Measurements from ENCODE around the gene GRIN2A. TPM values are rescaled to one million over a fixed set of nuclear protein-coding genes. Genes with fewer than 3 reads are reported as not detected.

GRIN2A gene
- total RNA-seq, 1 donor from 2014 or later, result 0.52 TPM

DNA sequence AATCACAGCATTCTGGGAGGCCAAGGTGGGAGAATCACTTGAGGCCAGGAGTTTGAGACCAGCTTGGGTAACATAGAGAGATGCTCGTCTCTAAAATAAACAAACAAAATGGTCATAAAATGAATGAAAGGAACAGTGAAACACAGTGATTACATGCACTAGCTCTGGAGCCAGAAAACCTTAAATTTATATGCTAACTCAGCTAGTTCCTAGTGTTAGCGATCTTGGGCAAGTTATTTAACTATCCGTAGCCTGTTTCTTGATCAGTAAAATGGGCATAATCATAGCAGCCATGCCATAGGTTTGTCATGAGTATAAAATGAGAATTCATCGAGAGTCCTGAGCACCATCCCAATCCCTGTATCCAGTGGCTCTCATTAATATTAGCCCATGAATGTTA is 271.0 kb downstream of the GRIN2A start:
- H3K9me3 ChIP-seq (ENCODE audit: control insufficient read depth in 3 of 3, low read length in 3 of 3), result no peaks in the 10 kb centered on the region
- H3K4me3 ChIP-seq (ENCODE audit: low read length in 3 of 3), result no peak overlapping the region
- no peaks in the 10 kb centered on the region for H3K4me1 ChIP-seq (ENCODE audit: control insufficient read depth in 3 of 3, insufficient read depth in 3 of 3, low read length in 3 of 3)
- no peak overlapping the region for H3K27ac ChIP-seq (ENCODE audit: low read depth, low read length)
- no peaks in the 10 kb centered on the region for H3K27me3 ChIP-seq (ENCODE audit: control insufficient read depth in 3 of 3, insufficient read depth in 3 of 3, low read length in 3 of 3)
- no peaks in the 10 kb centered on the region for H3K36me3 ChIP-seq (ENCODE audit: control insufficient read depth in 3 of 3, insufficient read depth in 3 of 3, low read length in 3 of 3)
- no peak overlapping the region for H3K9ac ChIP-seq (ENCODE audit: low read depth in 1 of 3, low read length in 3 of 3)

DNA sequence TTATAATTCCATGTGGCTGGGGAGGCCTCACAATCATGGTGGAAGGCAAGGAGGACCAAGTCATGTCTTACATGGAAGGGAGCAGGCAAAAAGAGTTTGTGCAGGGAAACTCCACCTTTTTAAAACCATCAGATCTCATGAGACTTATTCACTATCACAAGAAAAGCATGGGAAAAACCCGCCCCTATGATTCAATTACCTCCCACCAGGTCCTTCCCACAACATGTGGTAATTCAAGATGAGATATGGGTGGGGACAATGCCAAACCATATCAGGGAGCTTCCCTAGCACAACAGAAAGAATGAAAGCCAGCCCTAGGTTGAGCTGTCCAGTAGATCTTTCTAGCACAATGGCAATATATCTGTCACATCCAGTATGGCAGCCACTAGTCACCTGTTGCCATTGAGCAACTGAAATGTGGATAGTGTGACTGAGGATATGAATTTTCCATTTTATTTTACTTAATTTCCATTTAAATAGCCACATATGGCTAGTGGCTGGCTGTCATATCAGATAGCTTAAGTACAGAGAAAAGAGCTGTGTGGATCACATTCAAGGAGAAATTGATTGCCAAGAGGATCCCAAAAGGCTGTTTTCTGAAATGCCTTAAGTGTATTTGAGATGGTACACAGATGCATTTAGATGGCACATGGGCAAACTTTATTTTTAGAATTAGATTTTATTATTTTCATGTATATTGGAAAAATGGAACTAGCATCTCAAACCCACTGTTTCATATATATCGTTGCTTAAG is 273.0 kb downstream of the GRIN2A start:
- Histone ChIP-seq H3K27ac (ENCODE audit: low read depth, low read length) (no peak overlapping the region), H3K36me3 (ENCODE audit: control insufficient read depth in 3 of 3, insufficient read depth in 3 of 3, low read length in 3 of 3) (no peaks in the 10 kb centered on the region), H3K4me1 (ENCODE audit: control insufficient read depth in 3 of 3, insufficient read depth in 3 of 3, low read length in 3 of 3) (no peaks in the 10 kb centered on the region), H3K9ac (ENCODE audit: low read depth in 1 of 3, low read length in 3 of 3) (no peak overlapping the region), H3K9me3 (ENCODE audit: control insufficient read depth in 3 of 3, low read length in 3 of 3) (no peaks in the 10 kb centered on the region), H3K27me3 (ENCODE audit: control insufficient read depth in 3 of 3, insufficient read depth in 3 of 3, low read length in 3 of 3) (no peaks in the 10 kb centered on the region), H3K4me3 (ENCODE audit: low read length in 3 of 3) (no peak overlapping the region)

DNA sequence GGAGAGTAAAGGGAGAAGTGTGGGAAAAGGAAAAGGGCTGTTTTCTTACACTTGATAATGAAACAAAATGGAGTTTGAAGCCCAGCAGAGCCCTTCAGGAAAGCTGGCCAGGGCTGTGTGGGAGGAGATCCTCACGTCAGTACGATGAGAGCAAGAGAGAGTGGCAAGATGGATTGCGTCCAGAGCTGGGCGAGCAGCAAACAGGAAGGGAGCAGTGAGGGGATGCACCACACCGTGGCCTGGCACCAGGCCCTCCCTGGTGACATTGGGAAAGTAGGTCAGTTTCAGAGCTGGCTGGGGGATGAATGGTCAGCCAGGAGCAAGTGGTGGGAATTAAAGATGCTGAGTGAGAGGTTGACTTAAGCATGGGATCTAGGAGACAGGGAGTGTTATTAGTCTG is 273.6 kb downstream of the GRIN2A start:
- Histone ChIP-seq H3K27me3 (ENCODE audit: control insufficient read depth in 3 of 3, insufficient read depth in 3 of 3, low read length in 3 of 3) (no peaks in the 10 kb centered on the region), H3K9ac (ENCODE audit: low read depth in 1 of 3, low read length in 3 of 3) (no peak overlapping the region), H3K4me3 (ENCODE audit: low read length in 3 of 3) (no peak overlapping the region), H3K4me1 (ENCODE audit: control insufficient read depth in 3 of 3, insufficient read depth in 3 of 3, low read length in 3 of 3) (no peaks in the 10 kb centered on the region), H3K9me3 (ENCODE audit: control insufficient read depth in 3 of 3, low read length in 3 of 3) (no peaks in the 10 kb centered on the region), H3K27ac (ENCODE audit: low read depth, low read length) (no peak overlapping the region), H3K36me3 (ENCODE audit: control insufficient read depth in 3 of 3, insufficient read depth in 3 of 3, low read length in 3 of 3) (no peaks in the 10 kb centered on the region)

DNA sequence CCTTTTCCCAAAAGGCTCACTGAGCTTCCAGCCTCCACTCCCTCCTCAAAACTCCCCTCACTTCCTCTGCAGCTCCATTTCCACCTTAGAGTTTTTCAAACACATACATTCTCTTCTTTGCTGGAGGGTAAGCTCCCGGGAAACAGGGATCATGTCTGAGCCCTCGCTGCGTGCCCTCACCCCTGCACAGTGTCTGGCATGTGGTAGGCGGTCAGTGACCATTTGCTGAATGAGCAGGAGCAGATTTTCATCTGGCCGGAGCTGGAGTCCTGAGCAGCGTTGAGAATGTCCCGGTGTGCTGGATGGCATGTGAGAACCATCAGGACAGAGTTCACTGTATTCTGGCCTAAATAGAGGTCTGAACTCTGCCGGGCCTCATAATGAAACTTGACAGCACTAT is 274.5 kb downstream of the GRIN2A start:
- Histone ChIP-seq H3K4me3 (ENCODE audit: low read length in 3 of 3) (no peak overlapping the region), H3K9ac (ENCODE audit: low read depth in 1 of 3, low read length in 3 of 3) (no peak overlapping the region), H3K9me3 (ENCODE audit: control insufficient read depth in 3 of 3, low read length in 3 of 3) (no peaks in the 10 kb centered on the region), H3K27ac (ENCODE audit: low read depth, low read length) (no peak overlapping the region), H3K36me3 (ENCODE audit: control insufficient read depth in 3 of 3, insufficient read depth in 3 of 3, low read length in 3 of 3) (no peaks in the 10 kb centered on the region), H3K27me3 (ENCODE audit: control insufficient read depth in 3 of 3, insufficient read depth in 3 of 3, low read length in 3 of 3) (no peaks in the 10 kb centered on the region), H3K4me1 (ENCODE audit: control insufficient read depth in 3 of 3, insufficient read depth in 3 of 3, low read length in 3 of 3) (no peaks in the 10 kb centered on the region)

DNA sequence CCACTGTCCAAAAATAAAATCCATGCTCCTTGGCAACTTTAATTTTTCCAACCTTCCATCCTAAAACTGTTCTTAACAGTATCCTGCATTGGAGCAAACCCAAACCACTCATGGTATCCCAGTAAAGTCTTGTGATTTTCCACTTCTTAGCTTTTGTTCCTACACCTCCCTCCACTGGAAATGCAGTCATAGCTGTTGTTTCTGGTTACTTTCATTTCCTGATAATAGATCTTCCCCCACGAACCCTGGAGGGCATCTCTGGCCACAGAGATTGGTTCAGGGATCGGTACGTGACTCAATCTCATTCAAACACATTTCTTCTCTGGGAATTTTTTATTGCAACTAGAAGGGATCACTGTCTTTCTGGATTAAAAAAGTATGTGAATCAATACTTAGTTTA is 276.0 kb downstream of the GRIN2A start:
- H3K27me3 ChIP-seq (ENCODE audit: control insufficient read depth in 3 of 3, insufficient read depth in 3 of 3, low read length in 3 of 3), result no peaks in the 10 kb centered on the region
- H3K36me3 ChIP-seq (ENCODE audit: control insufficient read depth in 3 of 3, insufficient read depth in 3 of 3, low read length in 3 of 3), result no peaks in the 10 kb centered on the region
- no peak overlapping the region for H3K4me3 ChIP-seq (ENCODE audit: low read length in 3 of 3)
- peaks cover 0 to 2% (median 0%) of the 10 kb centered on the region in 3 donors for H3K9me3 ChIP-seq (ENCODE audit: control insufficient read depth in 3 of 3, low read length in 3 of 3)
- H3K4me1 ChIP-seq (ENCODE audit: control insufficient read depth in 3 of 3, insufficient read depth in 3 of 3, low read length in 3 of 3), result no peaks in the 10 kb centered on the region
- no peak overlapping the region for H3K27ac ChIP-seq (ENCODE audit: low read depth, low read length)
- no peak overlapping the region for H3K9ac ChIP-seq (ENCODE audit: low read depth in 1 of 3, low read length in 3 of 3)

DNA sequence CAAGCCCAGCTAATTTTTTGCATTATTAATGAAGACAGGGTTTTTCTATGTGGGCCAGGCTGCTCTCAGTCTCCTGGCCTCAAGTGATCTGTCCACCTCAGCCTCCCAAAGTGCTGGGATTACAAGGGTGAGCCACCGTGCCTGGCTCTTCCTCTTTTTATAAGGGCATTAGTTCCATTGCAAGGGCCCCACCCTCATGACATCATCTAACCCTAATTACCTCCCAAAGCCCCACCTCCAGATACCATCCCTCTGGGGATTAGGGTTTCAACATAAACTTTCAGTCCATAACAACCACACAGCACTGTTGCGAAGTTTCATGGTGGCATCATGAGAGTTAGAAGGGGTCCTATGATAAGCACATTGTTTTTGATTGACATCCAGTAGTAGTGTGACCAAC is 277.7 kb downstream of the GRIN2A start:
- Histone ChIP-seq H3K9ac (ENCODE audit: low read depth in 1 of 3, low read length in 3 of 3) (no peak overlapping the region), H3K27me3 (ENCODE audit: control insufficient read depth in 3 of 3, insufficient read depth in 3 of 3, low read length in 3 of 3) (no peaks in the 10 kb centered on the region), H3K27ac (ENCODE audit: low read depth, low read length) (no peak overlapping the region), H3K4me3 (ENCODE audit: low read length in 3 of 3) (no peak overlapping the region), H3K9me3 (ENCODE audit: control insufficient read depth in 3 of 3, low read length in 3 of 3) (peaks cover 0 to 2% (median 0%) of the 10 kb centered on the region in 3 donors), H3K4me1 (ENCODE audit: control insufficient read depth in 3 of 3, insufficient read depth in 3 of 3, low read length in 3 of 3) (no peaks in the 10 kb centered on the region), H3K36me3 (ENCODE audit: control insufficient read depth in 3 of 3, insufficient read depth in 3 of 3, low read length in 3 of 3) (no peaks in the 10 kb centered on the region)

DNA sequence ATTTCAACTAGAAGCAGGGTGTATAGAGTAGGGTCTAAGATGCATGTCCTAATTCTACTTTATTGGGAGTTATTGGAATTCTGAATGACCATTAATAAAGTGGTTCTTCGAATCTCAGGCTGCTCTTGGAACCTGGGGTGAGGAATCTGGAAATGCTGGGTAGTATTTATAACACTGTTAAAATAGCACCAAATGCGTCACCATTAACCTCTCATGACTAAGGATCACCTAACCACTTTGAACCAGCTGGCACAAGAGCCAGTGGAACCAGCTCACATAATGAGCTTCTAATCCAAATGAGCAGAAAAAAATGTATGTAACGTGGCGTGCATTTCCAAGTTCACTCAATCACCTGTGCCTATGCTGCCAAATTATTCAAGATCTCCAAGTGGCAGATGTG is 281.7 kb downstream of the GRIN2A start:
- no peak overlapping the region for H3K27ac ChIP-seq (ENCODE audit: low read depth, low read length)
- H3K4me1 ChIP-seq (ENCODE audit: control insufficient read depth in 3 of 3, insufficient read depth in 3 of 3, low read length in 3 of 3), result no peaks in the 10 kb centered on the region
- H3K36me3 ChIP-seq (ENCODE audit: control insufficient read depth in 3 of 3, insufficient read depth in 3 of 3, low read length in 3 of 3), result no peaks in the 10 kb centered on the region
- H3K9me3 ChIP-seq (ENCODE audit: control insufficient read depth in 3 of 3, low read length in 3 of 3), result peaks cover 0 to 2% (median 0%) of the 10 kb centered on the region in 3 donors
- H3K4me3 ChIP-seq (ENCODE audit: low read length in 3 of 3), result no peak overlapping the region
- H3K27me3 ChIP-seq (ENCODE audit: control insufficient read depth in 3 of 3, insufficient read depth in 3 of 3, low read length in 3 of 3), result no peaks in the 10 kb centered on the region
- no peak overlapping the region for H3K9ac ChIP-seq (ENCODE audit: low read depth in 1 of 3, low read length in 3 of 3)

DNA sequence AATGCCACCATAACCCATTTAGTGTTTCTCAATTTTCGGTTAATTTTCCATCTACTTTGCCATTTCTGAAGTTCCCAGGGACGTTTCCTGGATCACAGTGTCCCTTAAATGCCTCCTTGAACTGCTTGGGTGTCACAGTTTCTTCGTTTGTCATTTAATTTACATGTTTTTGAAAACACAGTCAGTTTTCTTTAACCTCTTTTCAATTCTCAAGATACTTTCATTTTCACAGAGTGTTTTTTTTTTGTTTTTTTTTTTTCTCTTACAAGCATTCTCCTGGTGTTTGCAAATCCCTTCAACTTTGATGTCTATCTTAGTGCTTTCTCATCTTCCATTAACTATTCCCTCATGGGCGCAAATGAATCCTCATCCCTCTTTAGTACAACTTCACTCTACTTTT is 283.7 kb downstream of the GRIN2A start:
- H3K9ac ChIP-seq (ENCODE audit: low read depth in 1 of 3, low read length in 3 of 3), result no peak overlapping the region
- no peaks in the 10 kb centered on the region for H3K4me1 ChIP-seq (ENCODE audit: control insufficient read depth in 3 of 3, insufficient read depth in 3 of 3, low read length in 3 of 3)
- no peaks in the 10 kb centered on the region for H3K27me3 ChIP-seq (ENCODE audit: control insufficient read depth in 3 of 3, insufficient read depth in 3 of 3, low read length in 3 of 3)
- H3K4me3 ChIP-seq (ENCODE audit: low read length in 3 of 3), result no peak overlapping the region
- H3K36me3 ChIP-seq (ENCODE audit: control insufficient read depth in 3 of 3, insufficient read depth in 3 of 3, low read length in 3 of 3), result no peaks in the 10 kb centered on the region
- no peak overlapping the region for H3K27ac ChIP-seq (ENCODE audit: low read depth, low read length)
- H3K9me3 ChIP-seq (ENCODE audit: control insufficient read depth in 3 of 3, low read length in 3 of 3), result peaks cover 0 to 2% (median 0%) of the 10 kb centered on the region in 3 donors

DNA sequence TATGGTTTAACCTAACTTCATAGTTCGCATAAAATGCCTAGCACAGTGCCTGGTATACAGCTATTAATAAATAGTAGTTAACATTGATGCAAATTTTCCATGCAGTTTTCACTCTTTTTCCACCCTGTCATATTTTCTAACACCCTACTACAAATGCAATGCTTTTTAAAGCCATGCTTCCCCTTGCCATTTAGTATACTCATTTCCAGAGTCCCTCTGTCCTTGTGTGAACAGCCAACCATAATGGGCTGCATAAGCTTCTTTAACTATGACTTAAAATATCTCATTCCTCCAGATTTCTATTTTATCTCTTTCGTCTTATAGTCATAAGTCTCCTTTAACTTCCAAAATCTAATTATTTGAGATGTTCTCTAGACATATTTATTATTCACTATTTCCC is 284.1 kb downstream of the GRIN2A start:
- Histone ChIP-seq H3K4me3 (ENCODE audit: low read length in 3 of 3) (no peak overlapping the region), H3K27me3 (ENCODE audit: control insufficient read depth in 3 of 3, insufficient read depth in 3 of 3, low read length in 3 of 3) (no peaks in the 10 kb centered on the region), H3K4me1 (ENCODE audit: control insufficient read depth in 3 of 3, insufficient read depth in 3 of 3, low read length in 3 of 3) (no peaks in the 10 kb centered on the region), H3K9me3 (ENCODE audit: control insufficient read depth in 3 of 3, low read length in 3 of 3) (peaks cover 0 to 2% (median 0%) of the 10 kb centered on the region in 3 donors), H3K9ac (ENCODE audit: low read depth in 1 of 3, low read length in 3 of 3) (no peak overlapping the region), H3K36me3 (ENCODE audit: control insufficient read depth in 3 of 3, insufficient read depth in 3 of 3, low read length in 3 of 3) (no peaks in the 10 kb centered on the region), H3K27ac (ENCODE audit: low read depth, low read length) (no peak overlapping the region)

DNA sequence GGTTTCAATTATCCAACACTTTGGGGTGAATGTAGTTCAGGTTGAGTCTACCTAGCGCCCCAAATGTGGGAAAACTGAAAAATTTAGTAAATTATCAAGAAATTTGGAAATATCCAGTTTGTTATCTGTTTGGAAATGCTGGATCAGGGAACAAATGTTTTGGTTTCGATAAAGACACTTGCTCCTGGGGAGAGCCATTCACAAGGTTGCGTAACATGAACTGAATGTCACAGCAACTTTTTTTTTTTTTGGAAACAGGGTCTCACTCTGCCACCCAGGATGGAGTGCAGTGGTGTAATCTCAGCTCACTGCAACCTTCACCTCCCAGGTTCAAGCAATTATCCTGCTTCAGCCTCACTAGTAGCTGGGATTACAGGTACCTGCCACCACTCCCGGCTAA is 286.4 kb downstream of the GRIN2A start:
- H3K9me3 ChIP-seq (ENCODE audit: control insufficient read depth in 3 of 3, low read length in 3 of 3), result no peaks in the 10 kb centered on the region
- peaks cover 0 to 6% (median 0%) of the 10 kb centered on the region in 3 donors for H3K27me3 ChIP-seq (ENCODE audit: control insufficient read depth in 3 of 3, insufficient read depth in 3 of 3, low read length in 3 of 3)
- no peak overlapping the region for H3K4me3 ChIP-seq (ENCODE audit: low read length in 3 of 3)
- no peaks in the 10 kb centered on the region for H3K4me1 ChIP-seq (ENCODE audit: control insufficient read depth in 3 of 3, insufficient read depth in 3 of 3, low read length in 3 of 3)
- H3K27ac ChIP-seq (ENCODE audit: low read depth, low read length), result no peak overlapping the region
- no peak overlapping the region for H3K9ac ChIP-seq (ENCODE audit: low read depth in 1 of 3, low read length in 3 of 3)
- no peaks in the 10 kb centered on the region for H3K36me3 ChIP-seq (ENCODE audit: control insufficient read depth in 3 of 3, insufficient read depth in 3 of 3, low read length in 3 of 3)

All from skeletal muscle tissue (tissue), 4 donors.